Keratinocyte (primary cell): ENCODE results near the gene ODAM. TPM values are rescaled to one million over a fixed set of nuclear protein-coding genes. Genes with fewer than 3 reads are reported as not detected.

Experiments used
- DNase-seq: peaks from one replicate; pipeline ENCODE4 v3.0.0-alpha.2; 2011; ENCODE audit warnings: low read depth, missing footprints, low spot score
- FAIRE-seq: peaks from 2 replicates; lab custom pipeline; 2011; peaks lifted over from hg19 to GRCh38; lab: Jason Lieb, UNC
- H2AFZ ChIP-seq: 2 replicates; pipeline ENCODE4 v1.6.0; 2012; ENCODE audit warnings: low read length, control low read depth, inconsistent platforms; ENCODE audit not compliant: control insufficient read depth
- H3K27ac ChIP-seq: 2 replicates; pipeline ENCODE4 v1.5.1; 2011; ENCODE audit warnings: low read length; ENCODE audit not compliant: control insufficient read depth, insufficient read depth
- H3K27me3 ChIP-seq: 3 replicates; pipeline ENCODE4 v1.6.0; 2011; ENCODE audit warnings: low read length; ENCODE audit not compliant: control insufficient read depth, insufficient read depth; ENCODE audit errors: extremely low read depth
- H3K36me3 ChIP-seq, 2 experiments: 2 replicates in 1 of 2; 3 replicates in 1 of 2; pipeline ENCODE4 v1.5.1; 2011; ENCODE audit warnings: low read length in 2 of 2, mild to moderate bottlenecking in 1 of 2; ENCODE audit not compliant: control insufficient read depth in 2 of 2, insufficient read depth in 2 of 2; ENCODE audit errors: extremely low read depth in 1 of 2
- H3K4me1 ChIP-seq: 3 replicates; pipeline ENCODE4 v1.5.1; 2011; ENCODE audit warnings: low read length; ENCODE audit not compliant: control insufficient read depth, insufficient read depth; ENCODE audit errors: extremely low read depth
- H3K4me2 ChIP-seq: 3 replicates; pipeline ENCODE4 v1.6.0; 2011; ENCODE audit warnings: low read depth, low read length; ENCODE audit not compliant: control insufficient read depth, insufficient read depth; ENCODE audit errors: extremely low read depth
- H3K4me3 ChIP-seq, 3 experiments: fragments of 200-600 bp in 1 of 3; sonication (generic) in 1 of 3; 2 replicates in 2 of 3; 3 replicates in 1 of 3; pipeline ENCODE4 v1.5.1; 2011 to 2016; ENCODE audit warnings: low read length in 3 of 3, mild to moderate bottlenecking in 3 of 3, control low read depth in 2 of 3, inconsistent platforms in 1 of 3, low read depth in 1 of 3, mixed read lengths in 1 of 3, mixed run types in 1 of 3, moderate library complexity in 1 of 3; ENCODE audit not compliant: control insufficient read depth in 2 of 3, insufficient read depth in 2 of 3; ENCODE audit errors: extremely low read depth in 1 of 3
- H3K79me2 ChIP-seq: 2 replicates; pipeline ENCODE4 v1.6.0; 2012; ENCODE audit warnings: low read length; ENCODE audit not compliant: control insufficient read depth, insufficient read depth
- H3K9ac ChIP-seq: 3 replicates; pipeline ENCODE4 v1.6.0; 2011; ENCODE audit warnings: low read length; ENCODE audit not compliant: control insufficient read depth, insufficient read depth; ENCODE audit errors: extremely low read depth
- H3K9me1 ChIP-seq: 3 replicates; pipeline ENCODE4 v1.6.0; 2011; ENCODE audit warnings: low read length; ENCODE audit not compliant: control insufficient read depth, insufficient read depth; ENCODE audit errors: extremely low read depth
- H3K9me3 ChIP-seq: 2 replicates; pipeline ENCODE4 v1.5.1; 2012; ENCODE audit warnings: low read depth, low read length; ENCODE audit not compliant: control insufficient read depth
- H4K20me1 ChIP-seq: 3 replicates; pipeline ENCODE4 v1.6.0; 2011; ENCODE audit warnings: low read length; ENCODE audit not compliant: control insufficient read depth, insufficient read depth; ENCODE audit errors: extremely low read depth
- EZH2 ChIP-seq: IDR thresholded peaks from one replicate; pipeline ENCODE4 v1.6.1; 2012; ENCODE audit warnings: inconsistent platforms, mild to moderate bottlenecking, low read length, moderate library complexity
- dilution Hi-C: fragments of 300-500 bp; cut with MboI; formaldehyde crosslinking; loops from one replicate; pipeline ENCODE4 v1.7.0; 2020; ENCODE audit warnings: low sequenced_read_pairs; ENCODE audit not compliant: extremely low pct_ligation_motif_present
- polyA plus RNA-seq, 5 experiments: library from polyadenylated mRNA; depleted of rRNA in 3 of 5; stranded (reverse) in 3 of 5; stranded (forward) in 1 of 5; unstranded in 1 of 5; fragments of >200 nt; gene quantifications; 1 replicate in 1 of 5; 2 replicates in 3 of 5; 3 replicates in 1 of 5; pipeline versions ENCODE4 v1.2.1 to v1.2.3, GENCODE V29; 2011 to 2012; ENCODE audit warnings: missing spikeins in 2 of 5, low read depth in 1 of 5, low replicate concordance in 1 of 5
- TF ChIP-seq, protein P1 (sequence below), 3 experiments: IDR thresholded peaks in 1 of 3; conservative IDR thresholded peaks in 1 of 3; optimal IDR thresholded peaks in 1 of 3; 2 replicates in 2 of 3; 3 replicates in 1 of 3; pipeline versions ENCODE3 to v1.5.1; 2011; ENCODE audit warnings: low read length in 3 of 3, mild to moderate bottlenecking in 3 of 3, moderate library complexity in 2 of 3, control low read depth in 1 of 3, inconsistent platforms in 1 of 3; ENCODE audit not compliant: insufficient read depth in 2 of 3; ENCODE audit errors: extremely low read depth in 1 of 3

ODAM gene
- polyA plus RNA-seq, 1 donor (not counting 4 experiments of a cell fraction or from before 2014, with no cell fraction given) = not detected

DNA sequence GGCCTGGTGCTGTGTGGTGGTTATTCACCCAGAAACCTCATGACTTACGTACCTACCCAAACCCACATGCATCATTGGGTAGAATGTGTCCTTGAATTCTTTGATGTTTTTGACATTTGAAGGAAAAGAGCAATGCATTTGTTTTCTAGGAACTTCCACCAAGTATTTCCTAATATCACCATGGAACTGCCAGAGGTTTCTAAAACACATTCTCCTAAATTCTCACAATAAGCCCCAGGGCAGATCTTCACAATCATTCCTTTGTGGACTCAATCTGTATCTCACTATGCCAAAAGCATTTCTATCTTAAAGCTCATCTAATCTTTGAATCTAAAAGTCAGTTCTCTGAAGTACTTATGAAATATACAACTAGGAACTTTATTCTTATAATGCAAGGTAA, 8.3 kb upstream of the ODAM start:
- no peak for DNase-seq

DNA sequence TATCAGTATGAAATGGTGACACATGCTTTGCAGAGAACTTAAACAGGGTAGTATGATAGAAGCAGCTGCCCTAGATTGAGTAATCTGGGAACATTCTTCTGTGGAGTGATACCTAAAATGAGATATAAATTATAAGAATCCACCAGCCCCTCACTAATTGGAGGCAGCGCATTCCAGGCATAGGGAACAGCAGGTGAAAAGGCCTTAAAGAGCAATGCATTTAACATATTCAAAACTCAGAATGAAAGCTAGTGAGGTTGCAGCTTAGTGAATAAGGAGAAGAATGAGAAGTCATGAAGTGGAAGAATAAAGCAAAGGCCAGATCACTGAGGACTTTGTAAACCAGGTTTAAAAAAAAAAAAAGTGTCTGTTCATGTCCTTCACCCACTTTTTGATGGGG, 4.9 kb upstream of the ODAM start:
- dilution Hi-C loops = no loop called here

More for the DNA sequence above, 8.3 kb upstream of the ODAM start:
- Histone ChIP-seq H3K27ac (no peak overlapping the region), H3K36me3 (no peaks in the 10 kb centered on the region), H3K9me1 (no peaks in the 10 kb centered on the region), H3K79me2 (no peaks in the 10 kb centered on the region), H3K4me1 (no peaks in the 10 kb centered on the region), H3K27me3 (no peaks in the 10 kb centered on the region), H4K20me1 (no peaks in the 10 kb centered on the region), H3K9ac (no peak overlapping the region), H3K4me3 (no peak overlapping the region), H2AFZ (no peak overlapping the region), H3K4me2 (no peak overlapping the region), H3K9me3 (no peaks in the 10 kb centered on the region)
- TF ChIP-seq EZH2 = no peak
- TF ChIP-seq, protein P1, sequence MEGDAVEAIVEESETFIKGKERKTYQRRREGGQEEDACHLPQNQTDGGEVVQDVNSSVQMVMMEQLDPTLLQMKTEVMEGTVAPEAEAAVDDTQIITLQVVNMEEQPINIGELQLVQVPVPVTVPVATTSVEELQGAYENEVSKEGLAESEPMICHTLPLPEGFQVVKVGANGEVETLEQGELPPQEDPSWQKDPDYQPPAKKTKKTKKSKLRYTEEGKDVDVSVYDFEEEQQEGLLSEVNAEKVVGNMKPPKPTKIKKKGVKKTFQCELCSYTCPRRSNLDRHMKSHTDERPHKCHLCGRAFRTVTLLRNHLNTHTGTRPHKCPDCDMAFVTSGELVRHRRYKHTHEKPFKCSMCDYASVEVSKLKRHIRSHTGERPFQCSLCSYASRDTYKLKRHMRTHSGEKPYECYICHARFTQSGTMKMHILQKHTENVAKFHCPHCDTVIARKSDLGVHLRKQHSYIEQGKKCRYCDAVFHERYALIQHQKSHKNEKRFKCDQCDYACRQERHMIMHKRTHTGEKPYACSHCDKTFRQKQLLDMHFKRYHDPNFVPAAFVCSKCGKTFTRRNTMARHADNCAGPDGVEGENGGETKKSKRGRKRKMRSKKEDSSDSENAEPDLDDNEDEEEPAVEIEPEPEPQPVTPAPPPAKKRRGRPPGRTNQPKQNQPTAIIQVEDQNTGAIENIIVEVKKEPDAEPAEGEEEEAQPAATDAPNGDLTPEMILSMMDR (optimal IDR thresholded peaks at IDR 0.05 in 1 of 3, IDR thresholded peaks at IDR 0.05 in 1 of 3, conservative IDR thresholded peaks at IDR 0.05 in 1 of 3; ENCODE audit: extremely low read depth in 1 of 3, insufficient read depth in 2 of 3, low read length in 3 of 3) = no peak
- dilution Hi-C loops = no loop called here
- FAIRE-seq = no peak

More for the DNA sequence above, 4.9 kb upstream of the ODAM start:
- DNase-seq (no peak), FAIRE-seq (no peak)
- Histone ChIP-seq H3K4me3 (no peak overlapping the region), H3K27ac (no peak overlapping the region), H3K27me3 (no peaks in the 10 kb centered on the region), H2AFZ (no peak overlapping the region), H3K9ac (no peak overlapping the region), H4K20me1 (no peaks in the 10 kb centered on the region), H3K9me3 (no peaks in the 10 kb centered on the region), H3K4me1 (no peaks in the 10 kb centered on the region), H3K9me1 (no peaks in the 10 kb centered on the region), H3K36me3 (no peaks in the 10 kb centered on the region), H3K4me2 (no peak overlapping the region), H3K79me2 (no peaks in the 10 kb centered on the region)
- TF ChIP-seq, protein P1 (optimal IDR thresholded peaks at IDR 0.05 in 1 of 3, IDR thresholded peaks at IDR 0.05 in 1 of 3, conservative IDR thresholded peaks at IDR 0.05 in 1 of 3; ENCODE audit: extremely low read depth in 1 of 3, insufficient read depth in 2 of 3, low read length in 3 of 3) = no peak
- TF ChIP-seq EZH2 = no peak
